ENCODE data around the gene FSTL1.

The FSTL1 gene

DNA sequence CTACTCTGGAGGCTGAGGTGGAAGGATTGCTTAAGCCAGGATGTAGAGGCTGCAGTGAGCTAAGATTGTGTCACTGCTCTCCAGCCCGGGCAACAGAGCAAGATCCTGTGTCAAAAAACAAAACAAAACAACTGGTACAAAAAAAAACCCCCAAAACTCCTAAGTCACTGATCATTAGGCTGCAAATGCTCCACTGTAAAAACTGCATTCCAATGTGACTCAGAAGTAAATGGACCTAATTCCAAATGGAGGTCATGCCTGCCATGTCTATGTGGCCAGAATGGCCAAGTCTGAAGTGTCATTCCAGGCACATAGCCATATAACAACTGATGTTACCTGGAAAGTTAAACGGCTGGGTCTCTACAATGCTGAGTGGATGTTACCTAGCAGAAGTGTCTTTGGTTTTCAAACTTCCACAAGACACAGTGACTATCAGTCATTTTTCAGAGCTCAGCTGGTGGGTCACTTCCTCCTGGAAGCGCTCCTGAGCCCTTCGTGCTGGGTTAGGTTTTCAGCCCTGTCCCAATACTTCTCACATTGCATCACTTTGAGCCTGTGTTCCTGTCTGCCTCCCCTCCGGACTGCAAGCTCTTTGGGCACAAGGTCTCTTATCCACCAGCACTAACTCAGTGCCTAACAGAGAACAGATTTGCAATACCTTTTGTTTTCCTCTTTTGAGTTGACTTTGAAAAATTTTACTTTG is 10.6 kb downstream of the FSTL1 start:
- DNase-seq (ENCODE audit: low read depth): no peak

DNA sequence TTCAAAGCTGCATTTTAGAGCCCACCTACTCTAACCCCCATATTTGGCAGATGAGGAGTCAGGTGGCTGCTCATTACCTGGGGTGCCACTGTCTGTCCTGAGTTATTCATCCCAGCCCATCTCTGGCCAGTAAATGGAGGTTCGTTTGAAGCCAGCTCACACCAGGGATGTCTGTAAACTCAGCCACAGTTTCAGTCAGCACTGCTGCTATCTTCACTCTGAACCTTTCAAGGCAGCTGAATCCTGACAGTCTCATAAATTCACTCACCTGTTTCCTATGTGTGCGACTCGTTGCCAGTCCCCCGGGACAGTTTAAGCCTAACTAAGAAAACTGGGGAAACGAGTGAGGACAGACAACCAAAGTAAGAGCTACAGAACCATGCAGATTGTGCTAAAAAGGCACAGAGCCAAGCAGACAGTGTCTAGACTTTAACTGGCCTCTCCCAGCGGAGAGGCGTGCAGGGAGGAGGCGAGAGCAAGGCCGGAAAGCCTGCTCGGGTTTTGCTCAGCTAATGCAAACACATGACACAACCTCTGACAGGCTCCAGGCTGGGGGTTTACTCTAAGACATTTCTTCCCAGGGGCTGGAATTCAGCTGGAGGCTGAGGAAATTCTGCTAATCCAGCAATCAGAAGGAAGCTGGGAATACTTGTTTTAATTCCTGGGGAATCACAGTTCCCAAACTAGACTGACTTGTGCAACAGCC is 12.0 kb downstream of the FSTL1 start:
- no peak for DNase-seq (ENCODE audit: low read depth)

DNA sequence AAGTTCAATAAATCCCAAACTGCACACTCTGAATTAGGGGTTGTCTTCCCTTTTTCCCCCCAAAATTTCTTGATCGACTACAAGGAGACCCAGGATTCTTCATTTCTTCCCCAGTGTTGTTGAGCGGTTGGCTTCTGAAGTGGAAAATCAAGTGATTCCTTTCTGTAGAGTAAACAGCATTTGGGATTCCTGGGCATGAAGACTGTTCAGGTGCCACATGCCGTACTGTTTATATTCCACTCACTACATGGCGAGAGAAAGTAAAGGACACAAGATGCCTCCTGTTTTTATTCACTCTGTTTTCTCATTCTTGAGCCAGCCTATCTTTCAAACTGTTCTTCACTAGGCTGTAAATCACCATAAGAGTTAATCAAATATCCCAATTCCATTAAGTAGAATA is 12.6 kb downstream of the FSTL1 start:
- DNase-seq (ENCODE audit: low read depth): no peak

DNA sequence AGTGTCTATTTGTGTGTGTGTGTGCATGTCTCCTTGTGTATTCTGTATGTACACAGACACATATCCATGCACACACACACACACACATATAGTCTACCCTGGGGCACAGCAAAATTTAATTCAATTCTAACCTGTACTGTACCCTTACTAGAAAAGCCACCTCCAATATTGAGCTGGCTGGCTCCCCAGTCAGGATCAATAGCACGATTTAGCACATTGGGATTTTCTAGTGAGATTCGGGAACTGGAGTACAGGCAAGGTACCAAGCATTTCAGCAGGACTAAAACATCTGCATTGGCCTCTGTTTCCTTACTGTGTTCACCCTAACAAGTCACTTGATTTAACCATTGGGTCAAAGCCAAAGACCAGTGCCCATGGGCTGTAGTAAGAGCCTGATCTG is 13.2 kb downstream of the FSTL1 start:
- no peak for DNase-seq (ENCODE audit: low read depth)

DNA sequence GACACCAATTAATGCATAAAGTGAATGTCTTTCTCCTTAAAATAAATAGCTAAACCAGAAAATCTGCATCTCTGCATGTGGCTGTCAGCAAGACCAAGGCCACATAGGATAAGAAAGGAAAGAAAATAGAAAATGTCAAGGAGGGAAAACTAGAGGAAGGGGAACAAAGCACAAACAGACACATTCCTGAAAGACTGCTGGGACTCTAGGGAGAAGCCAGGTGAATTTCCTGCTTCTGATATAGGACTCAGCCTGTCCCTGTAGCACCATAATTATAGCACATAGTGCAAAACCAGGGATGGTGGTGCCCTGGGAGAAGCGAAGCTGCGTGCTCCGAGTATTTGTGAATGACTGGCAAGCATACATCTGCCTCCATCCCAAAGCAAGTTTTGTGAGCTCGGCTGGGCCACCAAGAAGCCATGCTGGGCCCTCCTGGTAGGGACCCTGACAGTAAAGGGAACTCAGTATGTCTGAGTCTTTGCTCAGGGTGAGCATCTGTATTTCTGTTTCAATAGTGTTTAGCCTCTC is 14.2 kb downstream of the FSTL1 start:
- no peak for DNase-seq (ENCODE audit: low read depth)

DNA sequence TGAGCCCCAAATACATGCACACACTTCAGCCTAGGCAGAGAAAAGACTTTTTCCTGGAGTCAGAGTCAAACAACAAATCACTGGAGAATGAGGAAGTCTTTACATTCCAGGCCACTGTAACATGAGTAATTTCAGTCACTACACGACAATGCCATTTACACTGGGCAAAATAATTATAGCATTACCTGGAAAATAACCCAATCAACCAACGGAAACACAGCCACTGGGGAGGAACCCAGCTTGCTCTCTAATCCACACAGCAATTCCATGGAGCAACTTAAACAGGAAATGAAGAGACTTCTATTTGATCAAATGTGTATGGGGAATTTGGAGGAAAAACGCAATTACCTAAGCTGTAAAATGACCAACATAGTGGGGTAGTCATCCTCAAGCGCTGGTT is 15.2 kb downstream of the FSTL1 start:
- DNase-seq (ENCODE audit: low read depth): no peak

DNA sequence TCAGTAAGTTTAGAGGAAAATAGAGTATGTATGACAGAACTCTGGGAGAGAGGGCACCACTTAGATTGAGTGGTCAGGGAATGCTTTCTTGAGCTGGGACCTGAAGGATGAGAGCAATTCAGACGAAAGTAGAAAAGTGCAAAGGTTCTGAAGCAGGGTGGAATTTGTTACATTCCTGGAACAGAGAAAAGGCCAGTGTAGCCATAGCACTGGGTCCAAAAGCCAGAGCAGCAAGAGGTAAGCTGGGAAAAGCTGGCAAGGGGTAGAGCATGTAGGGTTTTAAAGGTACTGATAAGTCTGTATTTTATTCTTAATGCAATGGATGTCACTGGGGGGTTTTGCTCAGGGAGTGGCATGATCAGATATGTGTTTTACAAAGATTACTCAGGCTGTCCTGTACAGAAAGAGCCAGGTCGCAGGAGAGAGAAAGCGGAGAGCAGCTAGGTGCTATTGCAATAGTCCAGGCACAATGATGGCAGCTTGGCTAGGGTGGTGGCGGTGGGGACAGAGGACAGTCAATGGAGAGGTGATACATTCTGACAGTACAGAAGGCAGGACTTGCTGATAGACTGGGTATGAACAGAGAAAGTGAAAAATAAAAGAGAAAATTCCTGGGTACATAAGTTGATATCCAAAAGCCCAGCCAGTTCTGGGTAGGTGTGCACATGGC is 17.0 kb downstream of the FSTL1 start:
- no peak for DNase-seq (ENCODE audit: low read depth)

DNA sequence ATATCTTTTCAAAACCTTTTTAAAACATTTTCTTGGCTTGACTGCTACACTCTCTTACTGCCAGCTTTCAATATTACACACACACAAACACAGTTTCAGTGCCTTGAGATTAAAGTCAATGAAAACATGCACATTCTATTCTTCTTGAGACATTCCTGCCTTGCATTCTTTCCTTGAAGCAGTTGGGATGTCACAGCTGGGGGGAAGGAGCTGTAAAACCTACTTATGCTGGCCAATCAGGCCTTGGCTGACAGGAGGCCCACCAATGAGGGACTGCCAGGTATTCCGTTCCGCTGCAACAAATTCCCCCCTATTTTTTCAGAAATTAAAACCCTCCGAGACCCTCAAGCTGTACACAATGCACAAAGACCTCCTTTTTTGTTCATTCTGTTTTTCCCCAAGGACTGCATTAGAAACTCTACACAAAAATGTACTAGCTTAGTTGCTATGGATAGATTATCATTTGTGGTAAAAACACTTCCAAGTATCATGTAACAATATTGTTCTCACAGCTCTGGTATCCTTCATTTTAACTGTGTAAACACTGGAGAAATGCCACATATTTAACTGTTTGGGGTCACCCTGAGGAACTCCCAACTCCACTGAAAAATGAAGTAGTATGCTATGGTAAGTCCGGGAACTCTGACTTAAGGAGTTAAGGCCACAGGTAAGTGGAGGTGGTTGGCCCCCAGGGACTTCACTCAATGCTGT is 18.5 kb downstream of the FSTL1 start:
- DNase-seq (ENCODE audit: low read depth): no peak

DNA sequence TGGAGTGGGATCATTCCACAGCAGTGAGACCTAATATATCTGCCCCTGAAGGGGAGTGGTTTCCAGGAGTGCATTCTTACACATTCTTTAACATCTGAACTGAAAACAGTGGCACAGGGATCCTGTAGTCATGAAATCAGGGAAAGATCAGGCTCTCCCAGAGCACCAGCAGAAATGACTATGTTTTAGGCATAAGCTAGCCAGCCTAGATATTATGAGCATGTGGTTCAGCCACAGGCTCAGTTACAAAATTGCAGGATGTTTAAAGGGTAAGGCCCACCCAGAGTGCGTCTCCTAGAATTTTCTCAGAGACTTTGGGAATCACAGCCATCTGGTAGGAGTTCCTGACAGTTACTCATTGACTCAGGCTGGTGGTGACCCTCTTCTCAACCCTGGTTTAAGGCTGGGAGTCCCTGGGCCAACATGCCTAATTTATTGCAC is 20.9 kb downstream of the FSTL1 start:
- DNase-seq (ENCODE audit: low read depth): peak; percentile 90

DNA sequence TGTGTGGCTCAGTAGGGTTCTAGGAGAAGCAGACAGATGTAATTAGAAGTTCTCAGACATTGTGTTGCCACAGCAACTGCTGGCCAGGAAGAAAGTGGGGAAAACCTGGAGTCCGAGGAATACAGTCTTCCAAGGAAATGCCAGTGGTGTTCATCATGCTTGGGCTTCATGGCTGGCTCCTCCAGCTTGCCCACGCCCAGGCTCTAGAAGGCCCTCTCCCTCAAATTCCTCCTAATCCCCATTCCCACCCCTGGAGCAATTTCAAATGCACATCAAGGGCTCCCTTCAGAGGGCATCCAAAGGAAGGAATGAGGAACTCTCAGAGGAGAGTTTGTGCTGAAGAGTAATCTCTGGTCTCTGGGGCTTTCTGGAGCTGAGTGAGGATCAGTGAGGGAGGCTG is 21.9 kb downstream of the FSTL1 start:
- DNase-seq (ENCODE audit: low read depth): no peak

DNA sequence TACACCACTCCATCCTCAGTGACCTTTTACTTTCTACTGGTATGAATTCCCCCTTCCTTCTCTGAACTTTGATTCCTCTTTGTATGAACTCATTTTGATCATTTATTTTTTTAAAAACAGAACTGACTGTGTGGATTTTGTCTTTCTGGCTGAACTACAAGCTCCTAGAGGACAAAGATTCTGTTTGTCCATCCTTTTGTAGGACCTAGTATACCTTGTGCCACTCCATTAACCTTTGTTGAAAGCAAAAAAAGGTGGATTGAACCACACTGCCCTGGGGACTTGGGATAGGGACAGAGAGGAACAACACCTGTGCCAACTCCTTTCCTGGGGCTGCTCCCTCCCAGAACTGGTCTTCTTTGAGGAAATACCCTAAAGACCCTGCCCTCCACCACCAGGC is 23.6 kb downstream of the FSTL1 start:
- no peak for DNase-seq (ENCODE audit: low read depth)

DNA sequence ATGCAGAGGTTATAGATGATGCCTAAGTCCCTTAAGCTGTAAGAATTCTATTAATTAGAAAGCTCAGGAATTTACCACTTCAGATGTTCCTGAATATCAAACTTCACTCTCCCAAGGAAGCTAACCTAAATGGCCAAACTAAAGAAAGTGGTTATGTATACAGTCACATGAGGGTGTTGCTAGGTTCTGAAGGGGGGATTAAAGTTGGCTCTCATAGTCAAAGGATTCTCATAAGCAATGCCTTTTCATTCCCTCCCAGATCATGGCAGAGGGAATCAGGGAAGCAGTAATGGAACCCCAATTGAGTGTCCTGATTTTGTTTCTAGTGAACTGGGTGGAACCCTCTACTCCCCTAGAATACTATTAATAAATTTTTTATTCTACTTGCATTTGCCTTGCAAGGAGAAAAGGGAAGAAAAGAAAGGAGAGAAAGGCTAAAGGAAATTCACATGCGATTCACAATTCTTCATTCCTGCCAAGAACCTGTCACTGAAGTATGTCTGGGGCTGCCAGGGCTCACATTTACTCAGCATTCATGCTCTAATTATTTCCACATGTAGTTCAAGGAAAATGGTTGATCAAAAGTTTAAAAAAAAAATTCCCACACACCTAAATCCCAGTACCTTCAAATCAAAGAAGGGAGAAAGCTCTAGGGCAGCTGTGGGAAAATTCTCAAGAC is 25.1 kb downstream of the FSTL1 start:
- DNase-seq (ENCODE audit: low read depth): peak; percentile 83

DNA sequence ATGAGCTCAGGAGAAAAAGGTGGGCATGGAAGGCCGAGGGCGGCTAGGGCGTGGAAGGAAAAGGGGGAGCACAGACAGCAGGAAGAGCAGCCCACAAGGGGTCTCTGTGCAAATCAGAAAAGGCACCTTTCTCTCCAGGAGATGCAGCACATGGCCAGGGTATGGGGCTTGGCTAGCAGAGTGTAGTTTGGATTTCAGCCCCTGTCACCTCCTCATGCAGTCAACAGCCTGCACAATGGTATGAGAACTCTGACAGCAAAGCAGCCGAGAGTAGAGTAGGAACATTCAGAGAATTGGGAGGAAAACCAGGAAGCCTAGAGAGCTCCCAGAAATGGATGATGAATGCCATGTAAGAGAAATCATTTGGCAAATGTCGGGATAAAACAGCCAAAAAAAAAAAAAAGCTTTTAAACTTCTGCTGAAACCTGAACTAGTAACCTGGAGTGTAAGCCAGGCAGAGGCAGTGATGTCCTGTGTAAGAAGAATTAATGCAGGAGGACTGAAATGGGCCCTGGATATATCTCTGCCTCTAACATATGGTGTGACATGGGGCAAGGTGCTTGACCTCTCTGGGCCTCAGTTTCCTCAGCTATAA is 25.7 kb downstream of the FSTL1 start:
- DNase-seq (ENCODE audit: low read depth): no peak

DNA sequence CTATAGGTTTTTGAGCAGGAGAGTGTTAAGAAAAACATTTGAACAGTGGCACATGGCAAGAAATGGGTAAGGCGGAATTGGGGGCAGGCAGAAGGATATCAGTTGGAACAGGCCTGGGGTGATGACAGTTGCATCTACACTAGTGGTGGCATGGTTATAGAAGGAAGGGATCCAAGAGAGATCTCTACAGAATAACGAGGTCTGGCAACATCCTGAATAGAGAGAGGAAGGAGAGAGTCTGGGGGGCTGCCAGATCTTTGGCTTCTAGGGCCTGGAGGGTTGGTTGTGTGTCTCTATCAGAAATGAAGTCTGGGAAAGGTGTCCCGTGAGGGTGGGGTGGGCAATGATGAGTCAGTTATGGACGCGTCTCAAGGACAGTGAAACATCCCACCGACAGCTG is 26.3 kb downstream of the FSTL1 start:
- DNase-seq (ENCODE audit: low read depth): no peak

DNA sequence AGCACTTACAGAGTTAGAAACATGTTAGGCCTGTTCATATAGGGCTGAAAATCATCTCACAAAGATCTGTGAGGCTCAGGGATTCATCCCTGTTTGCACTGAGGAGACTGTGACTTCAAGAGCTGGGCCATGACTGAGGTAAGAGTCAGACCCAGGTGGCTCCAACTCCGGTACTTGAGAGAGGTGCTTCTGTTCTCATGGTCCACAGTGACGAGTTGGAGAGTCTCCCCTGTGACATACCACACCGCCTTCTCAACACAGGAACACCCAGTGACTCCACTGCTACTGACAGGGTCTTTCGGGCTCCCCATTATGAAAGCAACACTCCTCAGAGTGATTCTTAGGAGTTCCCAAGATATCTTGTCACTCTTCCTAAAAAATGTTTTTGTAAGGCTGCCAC is 27.4 kb downstream of the FSTL1 start:
- no peak for DNase-seq (ENCODE audit: low read depth)

DNA sequence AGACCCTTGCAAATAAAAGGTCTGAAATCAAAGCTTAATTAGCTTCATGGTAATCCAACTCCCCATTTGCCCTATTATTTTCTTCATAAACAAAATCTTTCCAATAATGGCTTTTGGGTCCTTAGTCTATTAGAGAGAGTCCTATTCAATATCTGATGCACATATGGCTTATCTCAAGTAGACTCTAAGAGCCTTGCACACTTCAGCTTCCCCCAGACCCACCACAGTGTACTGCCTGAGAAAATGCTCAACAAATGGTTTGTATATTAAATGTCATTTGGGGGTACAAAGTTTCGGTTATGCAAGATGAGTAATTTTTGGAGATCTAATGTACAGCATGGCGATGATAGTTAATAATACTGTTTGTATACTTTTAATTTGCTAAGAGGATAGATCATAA is 28.9 kb downstream of the FSTL1 start:
- DNase-seq (ENCODE audit: low read depth): no peak

DNA sequence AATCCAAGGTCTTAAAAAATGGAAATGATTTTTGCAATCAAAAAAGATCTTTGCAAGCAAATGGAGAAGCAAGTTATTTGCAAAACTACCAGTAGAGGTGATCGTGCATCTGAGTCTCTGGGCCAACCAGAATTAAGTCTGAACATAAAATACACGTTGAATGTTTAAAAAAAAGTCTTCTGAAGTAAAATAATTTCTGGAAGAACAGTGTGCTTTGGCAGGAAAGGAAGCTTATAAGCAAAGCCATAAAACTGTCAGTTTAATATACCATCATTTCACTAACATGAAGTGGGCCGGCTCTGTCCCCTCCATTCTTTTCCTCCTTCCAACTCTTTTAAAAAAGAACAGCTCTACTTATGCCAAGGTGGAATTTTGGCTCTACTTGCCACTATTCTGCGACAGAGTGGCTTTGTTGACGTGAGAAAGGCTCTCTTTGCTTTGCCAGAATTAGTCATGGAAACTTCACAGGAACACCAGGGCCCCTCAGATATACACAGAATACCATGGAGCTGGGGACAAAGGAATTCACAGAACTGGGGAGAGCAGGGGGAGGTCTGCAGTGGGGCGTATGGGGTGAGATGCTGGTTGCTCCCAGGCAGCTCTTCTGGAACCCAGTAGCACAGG is 29.8 kb downstream of the FSTL1 start:
- no peak for DNase-seq (ENCODE audit: low read depth)

DNA sequence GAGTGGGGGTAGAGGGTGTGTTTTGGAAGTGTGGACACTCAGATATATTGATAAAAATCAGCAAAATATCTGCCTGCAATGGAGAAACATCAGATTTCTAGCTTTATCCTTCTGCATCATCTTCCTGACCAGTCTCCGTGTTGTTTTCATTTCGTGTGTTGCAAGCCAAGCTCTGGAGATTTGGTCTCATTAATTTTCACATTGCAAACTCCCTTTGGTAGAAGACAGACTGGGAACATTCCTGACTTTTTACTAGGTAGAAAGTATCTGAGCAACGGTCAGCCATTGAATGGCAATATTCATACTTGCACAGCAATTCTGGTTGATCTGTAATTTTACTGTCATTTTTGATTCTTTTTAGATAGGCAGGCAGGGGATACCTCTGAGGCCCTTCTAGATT is 30.4 kb downstream of the FSTL1 start:
- DNase-seq (ENCODE audit: low read depth): no peak

DNA sequence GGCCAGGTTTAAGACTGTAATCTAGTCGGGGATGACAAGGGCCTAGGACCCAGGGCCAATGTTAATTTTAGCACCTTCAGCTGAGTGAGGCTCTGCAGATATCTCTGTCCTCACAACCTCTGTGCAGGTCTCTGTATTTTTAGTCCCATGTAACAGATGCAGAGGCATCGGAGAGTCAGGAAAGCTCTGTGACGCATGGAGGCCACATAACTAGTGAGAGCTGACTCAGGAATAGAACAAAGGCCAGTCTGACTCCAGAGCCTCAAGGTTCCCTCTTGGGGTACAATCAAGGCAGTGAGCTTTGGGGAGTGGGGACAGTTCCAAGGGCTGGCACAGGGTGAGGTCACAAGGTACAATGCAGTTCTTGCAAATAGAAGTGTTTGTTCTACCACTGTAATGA is 31.0 kb downstream of the FSTL1 start:
- no peak for DNase-seq (ENCODE audit: low read depth)

DNA sequence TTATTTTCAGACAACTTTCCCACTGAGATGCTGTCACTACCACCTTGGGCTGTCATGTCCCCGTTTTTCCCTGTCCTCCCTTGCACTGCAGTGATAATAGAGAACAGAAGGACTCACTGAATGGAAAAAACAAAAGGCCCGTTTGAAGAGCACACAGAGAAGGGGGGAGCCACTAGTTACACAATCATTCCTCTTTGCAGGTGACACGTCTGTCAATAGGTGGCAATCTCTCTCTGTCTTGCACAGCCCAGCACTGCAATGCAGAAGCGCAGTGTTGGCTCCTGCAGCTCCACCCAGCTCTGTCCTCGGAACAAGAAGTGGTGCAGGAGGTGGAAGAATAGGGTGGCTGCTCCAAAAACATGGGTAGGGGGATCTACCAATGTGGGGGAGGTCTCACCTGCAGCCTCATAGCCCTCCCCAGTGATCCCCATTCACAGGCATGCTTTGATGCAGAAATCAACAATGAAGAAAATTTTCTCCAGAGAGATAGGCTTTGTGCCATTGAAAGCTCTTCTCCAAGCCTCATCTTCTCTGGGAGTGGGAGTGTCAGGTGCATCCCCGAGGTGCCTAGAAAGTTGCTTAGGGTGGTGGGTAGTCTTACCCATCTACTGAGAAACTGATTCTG is 31.8 kb downstream of the FSTL1 start:
- no peak for DNase-seq (ENCODE audit: low read depth)

DNA sequence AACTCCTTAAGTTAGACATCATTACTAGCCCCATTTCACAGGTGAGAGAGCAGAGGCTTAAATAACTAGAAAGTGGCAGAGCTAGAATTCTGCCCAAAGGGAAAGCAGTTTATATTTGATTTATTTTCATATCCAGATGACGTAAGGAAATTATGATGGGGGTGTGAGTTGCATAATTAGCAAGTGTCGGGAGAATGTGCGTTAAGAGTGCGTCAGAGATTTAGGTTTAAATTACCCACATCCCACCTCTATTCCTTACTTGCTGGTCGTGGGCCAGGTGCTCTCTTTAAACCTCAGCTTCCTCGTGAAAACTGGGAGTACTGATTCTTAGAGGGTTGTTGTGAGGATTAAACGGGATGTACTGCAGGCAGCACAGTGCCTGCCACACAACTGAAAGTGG is 32.3 kb downstream of the FSTL1 start:
- no peak for DNase-seq (ENCODE audit: low read depth)

Measured in GM04504 (cell line).